ENCODE measurements around the gene ANO4.
"Not testable (repeated sequence)": the region's sequence is repeated elsewhere in the genome, so short reads cannot be mapped to it uniquely, and the experiment has no call there.

Gene ANO4

DNA sequence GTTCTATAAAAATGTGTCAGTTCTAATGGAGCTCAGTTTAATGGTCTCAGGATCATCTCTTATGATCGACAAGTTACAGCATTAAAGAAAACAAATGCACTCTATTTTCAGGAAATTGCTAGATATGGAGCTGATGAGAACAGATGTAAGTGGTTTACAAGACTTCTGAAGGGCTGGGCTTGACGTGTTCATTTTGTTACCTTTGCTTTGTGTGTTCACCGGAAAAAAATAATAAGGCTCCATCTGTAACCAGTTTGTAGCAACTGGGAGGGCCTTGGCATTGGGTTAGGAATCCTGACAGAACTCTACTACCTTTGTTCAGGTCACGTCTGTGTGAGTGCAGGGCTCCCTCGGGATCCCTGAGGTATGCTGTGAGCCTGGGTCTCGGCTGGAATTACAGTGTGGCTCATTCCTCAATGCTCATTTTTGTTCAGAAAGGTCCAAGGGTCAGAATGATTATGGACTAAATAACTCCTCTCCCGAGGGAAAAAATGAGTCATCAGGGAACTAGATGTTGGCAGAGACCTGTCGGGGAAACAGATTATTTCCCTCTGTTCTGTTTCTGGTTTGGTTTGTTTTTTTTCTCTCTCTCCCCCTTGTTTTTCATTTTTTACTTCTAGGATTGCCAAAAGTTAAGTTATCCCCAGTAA lies 257.4 kb downstream of the ANO4 start:
- no peak for DNase-seq

GRCh38 chr12:101053203-101053602 lies 258.6 kb downstream of the ANO4 start:
- DNase-seq, result no peak

DNA sequence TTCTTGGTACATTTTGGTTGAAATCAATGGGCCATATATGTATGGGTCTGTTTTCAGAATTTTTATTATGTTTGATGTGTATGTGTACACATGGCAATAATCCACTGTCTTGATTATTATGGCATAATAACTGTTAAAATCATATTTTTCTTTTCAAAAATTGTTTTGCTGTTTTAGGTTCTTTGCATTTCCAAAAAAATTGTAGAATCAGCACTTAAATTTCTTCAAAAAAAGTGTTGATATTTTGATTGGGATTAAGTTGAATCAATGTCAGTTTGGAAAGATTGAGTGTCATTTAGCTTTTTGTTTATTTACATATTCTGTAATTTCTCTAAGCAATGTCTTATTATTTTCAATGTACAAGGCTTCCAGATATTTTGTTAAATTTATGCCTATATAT lies 261.4 kb downstream of the ANO4 start:
- DNase-seq, result no peak

DNA sequence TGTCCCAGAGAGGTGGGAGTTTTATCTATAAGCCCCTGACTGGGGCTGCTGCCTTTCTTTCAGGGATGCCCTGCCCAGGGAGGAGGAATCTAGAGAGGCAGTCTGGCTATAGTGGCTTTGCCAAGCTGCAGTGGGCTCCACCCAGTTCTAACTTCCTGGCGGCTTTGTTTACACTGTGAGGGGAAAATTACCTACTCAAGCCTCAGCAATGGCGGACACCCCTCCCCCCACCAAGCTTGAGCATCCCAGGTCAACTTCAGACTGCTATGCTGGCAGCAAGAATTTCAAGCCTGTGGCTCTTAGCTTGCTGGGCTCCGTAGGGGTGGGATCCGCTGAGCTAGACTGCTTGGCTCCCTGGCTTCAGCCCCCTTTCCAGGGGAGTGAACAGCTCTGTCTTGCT lies 267.9 kb downstream of the ANO4 start:
- DNase-seq, result not testable (repeated sequence)

GRCh38 chr12:101064721-101065120 lies 270.1 kb downstream of the ANO4 start:
- DNase-seq, result no peak

GRCh38 chr12:101066489-101066888 lies 271.9 kb downstream of the ANO4 start:
- DNase-seq, result no peak

DNA sequence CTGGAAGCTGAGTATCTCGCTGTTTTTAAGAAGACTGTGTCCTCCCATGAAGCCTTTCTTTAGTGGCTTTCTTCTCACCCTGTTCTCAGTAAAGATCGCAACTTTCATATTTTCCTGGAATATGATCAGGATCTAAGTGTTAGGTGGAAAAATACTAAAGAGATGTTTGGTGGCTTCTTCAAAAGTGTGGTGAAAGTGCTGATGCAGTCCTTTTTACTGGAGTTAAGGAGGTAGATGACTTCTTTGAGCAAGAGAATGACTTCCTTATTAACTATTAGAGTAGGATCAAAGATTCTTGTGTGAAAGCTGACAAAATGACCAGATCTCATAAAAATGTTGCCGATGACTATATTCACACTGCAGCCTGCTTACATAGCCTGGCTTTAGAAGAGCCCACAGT lies 273.8 kb downstream of the ANO4 start:
- DNase-seq, result no peak

- DNase-seq, result no peak
Observed at GRCh38 chr12:101068836-101069235, 274.3 kb downstream of the ANO4 start.

DNA sequence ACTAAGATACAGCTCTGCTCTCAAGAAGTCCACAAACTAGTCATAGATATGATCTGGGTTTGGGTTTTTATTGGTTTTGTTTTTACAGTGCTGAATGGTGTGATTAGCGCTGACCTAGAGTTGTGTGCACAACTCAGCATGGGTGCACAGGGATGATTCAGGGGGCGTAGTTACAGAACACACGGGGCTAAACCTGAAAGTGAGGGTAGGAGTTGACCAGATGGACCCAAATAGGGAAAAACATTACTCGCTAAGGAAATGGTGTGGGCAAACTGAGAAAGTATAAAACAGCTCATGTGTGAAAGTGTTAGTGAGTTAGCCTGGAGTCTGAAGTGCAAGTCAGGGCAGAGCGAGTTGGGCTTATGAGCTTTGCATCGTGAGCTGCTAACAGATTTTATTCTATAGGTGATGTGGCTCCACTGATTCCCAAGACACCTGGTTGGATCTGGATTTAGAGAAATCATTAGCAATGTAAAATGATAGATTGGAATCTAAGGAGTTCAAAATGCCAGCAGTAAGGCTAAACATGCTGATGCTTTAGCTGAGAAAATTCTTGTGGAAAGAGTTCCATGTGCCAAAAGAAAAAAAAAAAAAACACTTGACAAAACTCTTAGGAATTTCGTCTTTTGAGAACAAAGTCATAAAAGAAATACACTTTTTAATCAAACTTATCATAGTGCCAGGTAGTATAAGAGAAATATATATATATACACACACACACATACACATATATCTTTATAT lies 280.5 kb downstream of the ANO4 start:
- DNase-seq, result no peak

- no peak for DNase-seq
Observed at GRCh38 chr12:101076921-101077320, 282.3 kb downstream of the ANO4 start.

DNA sequence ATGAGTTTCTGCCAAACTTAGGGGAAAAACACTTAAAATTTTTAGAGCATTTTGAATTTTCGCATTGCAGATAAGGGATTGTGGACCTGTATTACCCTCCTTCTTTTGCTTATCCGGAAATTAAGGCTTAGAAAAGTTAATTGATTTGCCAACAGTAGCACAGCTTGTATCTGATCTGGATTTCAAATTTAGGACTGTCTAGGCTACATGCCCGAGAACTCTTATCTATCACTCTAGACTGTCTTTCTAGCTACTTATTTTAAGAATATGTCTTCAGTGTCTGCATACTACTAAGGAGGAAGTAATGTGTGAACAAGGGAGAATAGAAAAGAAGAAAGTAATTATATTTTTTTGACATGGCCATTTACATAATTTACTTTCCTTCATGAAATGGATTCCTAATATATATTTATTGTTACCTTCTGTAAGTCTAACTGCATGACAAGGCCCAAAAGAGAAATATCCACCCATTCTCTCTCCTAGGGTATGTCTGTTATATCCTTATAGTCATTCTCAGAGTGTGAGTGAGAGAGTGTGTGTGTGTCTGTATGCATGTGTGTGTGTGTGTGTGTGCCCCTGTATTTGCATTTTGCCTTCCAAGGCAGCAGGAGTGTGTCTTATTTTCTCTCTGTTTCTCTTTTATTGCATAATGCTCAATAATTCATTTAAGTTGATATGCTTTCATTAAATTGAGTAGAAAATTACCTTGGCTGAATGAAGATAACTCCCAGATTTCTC lies 283.4 kb downstream of the ANO4 start:
- DNase-seq, result no peak

DNA sequence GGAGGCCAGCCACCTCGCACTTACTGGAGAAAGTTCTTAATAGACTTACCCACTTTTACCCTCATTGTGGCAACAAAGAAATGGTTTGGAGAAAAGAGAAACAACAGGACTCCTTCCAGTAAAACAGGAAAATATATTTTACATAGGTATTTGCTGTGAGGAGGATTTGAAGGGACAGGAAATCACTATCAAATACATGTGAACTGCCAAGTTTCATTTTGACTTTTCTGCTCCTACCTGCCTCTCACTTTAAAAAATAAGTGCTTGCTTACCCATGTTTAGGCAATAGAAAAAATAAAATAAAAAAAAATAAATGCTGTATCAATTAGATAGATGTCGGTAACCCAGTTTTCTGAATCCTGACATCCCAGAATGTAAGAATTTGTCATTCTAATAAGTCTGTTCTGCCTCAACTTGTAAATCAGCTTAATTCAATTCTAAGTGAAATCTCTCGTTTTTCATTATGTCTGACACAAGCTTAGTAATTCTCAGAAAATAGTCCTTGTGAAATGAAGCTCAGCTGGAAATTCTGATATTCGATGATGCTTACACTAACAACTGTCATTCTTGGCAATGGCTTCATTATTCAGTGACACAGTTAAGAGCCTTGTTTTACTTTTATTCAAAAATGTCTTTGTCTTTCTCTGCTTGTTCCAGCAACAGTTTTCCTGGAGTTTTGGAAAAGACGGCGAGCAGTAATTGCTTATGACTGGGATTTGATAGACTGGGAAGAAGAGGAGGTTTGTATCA lies 284.1 kb downstream of the ANO4 start:
- DNase-seq, result no peak

- no peak for DNase-seq
Observed at GRCh38 chr12:101082706-101083105, 288.1 kb downstream of the ANO4 start.

DNA sequence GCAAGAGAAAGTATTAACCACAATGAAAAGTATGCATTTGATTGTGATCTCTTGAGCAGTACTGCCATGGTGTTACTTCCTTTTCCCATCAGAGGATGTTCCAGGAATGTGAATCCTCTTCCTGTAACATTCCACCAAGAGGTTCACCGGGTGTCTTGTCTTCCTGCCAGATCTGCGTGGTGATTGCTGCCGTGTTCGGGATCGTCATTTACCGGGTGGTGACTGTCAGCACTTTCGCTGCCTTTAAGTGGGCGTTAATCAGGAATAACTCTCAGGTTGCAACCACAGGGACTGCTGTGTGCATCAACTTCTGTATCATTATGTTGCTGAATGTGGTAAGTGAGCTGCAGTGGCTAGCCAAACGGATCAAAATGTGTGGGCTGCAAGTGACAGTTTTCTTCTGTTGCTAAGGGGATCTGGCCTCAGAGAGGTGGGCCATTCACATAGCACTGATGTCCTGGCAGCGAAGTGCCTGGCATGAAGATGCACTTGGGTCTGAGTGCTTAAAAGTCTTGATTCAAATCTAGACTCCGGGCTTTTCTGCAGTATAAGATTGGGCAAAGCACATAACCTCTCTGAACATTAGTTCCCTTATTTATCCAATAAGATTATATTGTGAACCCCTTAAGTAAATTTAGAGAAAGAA lies 292.0 kb downstream of the ANO4 start:
- DNase-seq, result no peak

GRCh38 chr12:101087920-101088319 lies 293.3 kb downstream of the ANO4 start:
- DNase-seq, result no peak

- no peak for DNase-seq
Observed at GRCh38 chr12:101089271-101089670, 294.7 kb downstream of the ANO4 start.

DNA sequence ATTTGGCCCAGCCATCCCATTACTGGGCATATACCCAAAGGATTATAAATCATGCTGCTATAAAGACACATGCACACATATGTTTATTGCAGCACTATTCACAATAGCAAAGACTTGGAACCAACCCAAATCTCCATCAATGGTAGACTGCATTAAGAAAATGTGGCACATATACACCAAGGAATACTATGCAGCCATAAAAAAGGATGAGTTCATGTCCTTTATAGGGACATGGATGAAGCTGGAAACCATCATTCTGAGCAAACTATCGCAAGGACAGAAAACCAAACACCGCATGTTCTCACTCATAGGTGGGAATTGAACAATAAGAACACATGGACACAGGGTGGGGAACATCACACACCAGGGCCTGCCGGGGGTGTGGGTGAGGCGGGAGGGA lies 295.6 kb downstream of the ANO4 start:
- not testable (repeated sequence) for DNase-seq

DNA sequence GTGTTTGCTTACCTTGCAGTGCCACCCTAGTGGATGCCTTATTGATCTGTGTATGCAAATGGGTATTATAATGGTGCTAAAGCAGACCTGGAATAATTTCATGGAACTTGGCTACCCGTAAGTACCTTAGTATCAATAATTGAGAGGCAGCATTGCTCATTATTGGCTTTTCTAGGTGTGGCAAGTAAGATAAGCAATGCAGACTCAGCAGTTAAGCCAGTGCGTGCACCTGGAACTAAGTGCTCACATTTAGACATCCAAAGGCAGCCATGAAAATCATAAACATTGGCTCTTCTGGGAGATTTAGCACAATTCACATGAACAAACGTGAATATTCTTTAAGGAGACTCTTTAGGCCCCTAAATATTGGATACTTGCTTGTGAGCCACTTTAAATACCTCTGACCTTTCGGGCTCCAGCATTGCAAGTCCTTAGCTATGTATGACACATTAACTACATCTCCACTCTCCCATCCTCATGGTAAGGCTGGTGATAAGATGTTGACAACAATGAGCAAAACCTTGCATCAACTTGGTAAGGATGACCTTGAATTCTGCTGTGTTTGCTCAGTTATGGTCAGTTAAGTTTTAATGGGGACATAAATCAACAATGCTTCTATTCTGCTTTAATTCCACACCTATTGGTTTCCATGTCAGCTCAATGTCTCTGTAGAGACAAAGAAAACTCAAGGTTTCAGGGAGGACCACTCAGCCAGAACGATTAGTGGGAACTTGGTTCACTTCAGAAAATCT lies 303.4 kb downstream of the ANO4 start:
- DNase-seq, result no peak

DNA sequence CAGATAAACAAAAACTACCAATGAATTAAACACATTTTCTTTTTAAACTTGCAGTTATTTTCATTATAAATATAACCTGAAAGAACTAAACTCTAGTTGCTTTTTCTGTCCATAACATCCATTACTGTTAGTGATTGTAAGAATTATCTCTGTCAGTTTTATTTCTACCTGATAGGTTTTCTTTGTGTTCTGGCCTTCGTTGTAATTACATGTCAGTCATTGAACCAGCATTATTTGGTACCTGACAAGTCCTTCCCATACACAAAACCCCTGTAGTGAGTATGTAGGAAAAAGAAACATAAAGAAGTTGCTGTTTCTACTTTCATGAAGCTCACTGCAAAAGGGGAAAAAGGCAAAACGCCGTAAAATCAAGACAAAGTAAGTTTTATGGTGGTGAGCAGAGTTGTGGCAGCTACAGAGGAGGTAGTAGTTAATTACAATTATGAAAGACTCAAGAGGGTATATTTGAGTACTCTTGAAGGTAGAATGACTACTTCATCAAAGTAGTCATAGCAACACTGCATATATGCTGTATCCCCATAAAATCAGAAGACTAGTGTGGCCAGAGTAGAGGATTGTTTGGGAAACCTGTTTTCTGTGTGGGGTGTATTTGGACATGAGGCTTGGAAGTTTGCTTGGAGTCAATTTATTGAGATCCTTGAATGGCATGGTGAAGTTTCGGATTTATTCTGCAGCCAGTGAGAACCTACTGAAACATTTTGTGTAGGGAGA lies 312.6 kb downstream of the ANO4 start:
- no peak for DNase-seq

DNA sequence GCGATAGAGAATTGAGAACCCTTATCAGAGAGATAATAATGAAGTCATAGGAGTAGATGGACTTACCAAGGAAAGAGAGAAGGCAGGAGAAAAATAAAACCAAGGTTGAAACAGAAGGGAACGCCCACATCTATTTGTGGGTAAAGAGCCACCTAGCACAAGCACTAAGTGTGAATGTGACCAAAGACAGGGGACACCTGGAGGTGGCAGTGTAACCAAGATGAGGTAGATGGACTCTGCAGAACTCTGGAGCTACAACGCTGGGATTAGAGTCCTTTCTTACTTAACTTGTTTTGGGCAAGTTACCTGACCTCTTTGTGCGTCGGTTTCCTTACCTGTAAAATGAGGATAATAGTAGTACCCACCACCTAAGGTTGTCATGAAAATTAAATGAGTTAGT lies 313.6 kb downstream of the ANO4 start:
- DNase-seq, result no peak

DNA sequence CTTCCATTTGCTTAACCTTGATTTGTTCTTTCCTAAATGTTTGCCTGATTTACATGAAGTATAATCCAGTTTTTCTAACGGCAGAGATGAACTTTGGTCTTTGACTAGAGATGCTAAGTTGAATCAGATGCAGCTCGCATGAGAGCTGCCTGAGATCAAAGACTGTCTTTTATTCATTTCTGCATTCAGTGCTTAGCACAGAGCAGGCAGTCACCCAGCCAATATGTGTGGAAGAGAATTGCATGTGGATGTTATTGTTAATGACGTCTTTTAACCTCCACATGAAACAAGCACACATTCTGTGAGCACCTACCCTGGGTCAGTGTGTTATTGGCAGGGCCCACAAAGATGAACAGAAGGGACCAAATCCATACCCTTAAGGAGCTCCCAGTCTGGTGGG lies 316.3 kb downstream of the ANO4 start:
- DNase-seq, result no peak

Data from CD4-positive, alpha-beta T cell treated with Interleukin-4 for 1 hour (primary cell).